IMR-90 (cell line): ENCODE data around the gene NXPH1. TPM values are rescaled to one million over a fixed set of nuclear protein-coding genes. Genes with fewer than 3 reads are reported as not detected.

Experiments used
- ATAC-seq: fragments of 200-7000 bp; cut with Tn5 transposase; 2 replicates; pipeline ENCODE4 v1.9.1; 2020; ENCODE audit warnings: low read depth, mild to moderate bottlenecking, moderate library complexity
- BruUV-seq: library from RNA; stranded (reverse); fragments of 400-500 nt; replicated peaks from 2 replicates; lab custom pipeline; 2021; lab: Mats Ljungman, UMichigan
- CTCF ChIA-PET: fragments of 300-600 bp; formaldehyde crosslinking; extraction: SDS; loops from one replicate; lab custom pipeline; 2021; ENCODE audit warnings: antibody characterized with exemption; lab: Yijun Ruan, JAX
- POLR2A ChIA-PET: fragments of 300-600 bp; sonication (Branson Sonifier 250); formaldehyde crosslinking; loops from one replicate; lab custom pipeline; 2022; ENCODE audit warnings: antibody characterized with exemption; ENCODE audit not compliant: unreplicated experiment; lab: Charles Lee
- DNase-seq: peaks from one replicate; pipeline ENCODE4 v3.0.0; 2013
- H2AFZ ChIP-seq: replicated peaks from 2 replicates; pipeline ENCODE3; 2013; ENCODE audit warnings: low read length, mild to moderate bottlenecking; ENCODE audit not compliant: poor library complexity
- H2AK5ac ChIP-seq: 2 replicates; pipeline ENCODE4 v1.6.1; 2013; ENCODE audit warnings: low read depth, low read length, inconsistent platforms
- H2AK9ac ChIP-seq: replicated peaks from 2 replicates; pipeline ENCODE3; 2013; ENCODE audit warnings: mild to moderate bottlenecking, low read depth, low read length, moderate library complexity; ENCODE audit not compliant: poor library complexity
- H2BK120ac ChIP-seq: 2 replicates; pipeline ENCODE4 v1.6.1; 2013; ENCODE audit warnings: low read depth, low read length, inconsistent platforms
- H2BK15ac ChIP-seq: 3 replicates; pipeline ENCODE4 v1.6.1; 2013; ENCODE audit warnings: low read depth, low read length, inconsistent platforms
- H2BK20ac ChIP-seq: 2 replicates; pipeline ENCODE4 v1.6.1; 2013; ENCODE audit warnings: low read depth, mild to moderate bottlenecking, inconsistent platforms, low read length, moderate library complexity
- H2BK5ac ChIP-seq: 2 replicates; pipeline ENCODE4 v1.6.1; 2013; ENCODE audit warnings: mild to moderate bottlenecking, low read depth, low read length, inconsistent platforms; ENCODE audit not compliant: poor library complexity, severe bottlenecking
- H3K14ac ChIP-seq: replicated peaks from 2 replicates; pipeline ENCODE4 v1.6.1; 2013; ENCODE audit warnings: low read depth, low read length, inconsistent platforms
- H3K18ac ChIP-seq: 2 replicates; pipeline ENCODE4 v1.6.1; 2013; ENCODE audit warnings: low read depth, low read length, control low read depth
- H3K23ac ChIP-seq: 2 replicates; pipeline ENCODE4 v1.6.1; 2013; ENCODE audit warnings: low read depth, low read length, inconsistent platforms
- H3K27ac ChIP-seq: 2 replicates; pipeline ENCODE4 v1.5.1; 2013; ENCODE audit warnings: mild to moderate bottlenecking, control low read depth, low read length; ENCODE audit not compliant: insufficient read depth
- H3K27me3 ChIP-seq: 2 replicates; pipeline ENCODE4 v1.6.1; 2013; ENCODE audit warnings: low read length; ENCODE audit not compliant: control insufficient read depth, insufficient read depth
- H3K36me3 ChIP-seq: 2 replicates; pipeline ENCODE4 v1.6.1; 2013; ENCODE audit warnings: low read length, mixed read lengths; ENCODE audit not compliant: control insufficient read depth, insufficient read depth
- H3K4ac ChIP-seq: 2 replicates; pipeline ENCODE4 v1.6.1; 2013; ENCODE audit warnings: low read depth, low read length, inconsistent platforms
- H3K4me1 ChIP-seq: 2 replicates; pipeline ENCODE4 v1.6.1; 2013; ENCODE audit warnings: low read length, mixed read lengths; ENCODE audit not compliant: control insufficient read depth, insufficient read depth
- H3K4me2 ChIP-seq: 2 replicates; pipeline ENCODE4 v1.6.1; 2013; ENCODE audit warnings: low read depth, mild to moderate bottlenecking, control low read depth, low read length, moderate library complexity
- H3K4me3 ChIP-seq: 2 replicates; pipeline ENCODE4 v1.5.1; 2013; ENCODE audit warnings: low read depth, mild to moderate bottlenecking, control low read depth, low read length, moderate library complexity; ENCODE audit not compliant: insufficient read depth
- H3K56ac ChIP-seq: 2 replicates; pipeline ENCODE4 v1.6.1; 2013; ENCODE audit warnings: low read length, inconsistent platforms; ENCODE audit not compliant: insufficient read depth; ENCODE audit errors: extremely low read depth
- H3K79me1 ChIP-seq, 2 experiments: 2 replicates each; pipeline ENCODE4 v1.6.1; 2013; ENCODE audit warnings: low read length in 2 of 2, inconsistent platforms in 1 of 2, low read depth in 1 of 2
- H3K9ac ChIP-seq: 2 replicates; pipeline ENCODE4 v1.6.1; 2013; ENCODE audit warnings: low read depth, low read length, control low read depth
- H3K9me1 ChIP-seq: 2 replicates; pipeline ENCODE4 v1.6.1; 2013; ENCODE audit warnings: low read length, inconsistent platforms; ENCODE audit not compliant: insufficient read depth
- H3K9me3 ChIP-seq: 2 replicates; pipeline ENCODE4 v1.6.1; 2013; ENCODE audit warnings: low read length; ENCODE audit not compliant: control insufficient read depth, insufficient read depth
- H4K20me1 ChIP-seq: 2 replicates; pipeline ENCODE4 v1.6.1; 2013; ENCODE audit warnings: low read length, inconsistent platforms; ENCODE audit not compliant: insufficient read depth
- H4K5ac ChIP-seq: 2 replicates; pipeline ENCODE4 v1.6.1; 2013; ENCODE audit warnings: mild to moderate bottlenecking, low read depth, low read length, control low read depth
- H4K8ac ChIP-seq, 2 experiments: 2 replicates each; pipeline ENCODE4 v1.6.1; 2013; ENCODE audit warnings: low read depth in 2 of 2, low read length in 2 of 2, control low read depth in 1 of 2, inconsistent platforms in 1 of 2
- H4K91ac ChIP-seq: 2 replicates; pipeline ENCODE4 v1.6.1; 2013; ENCODE audit warnings: low read depth, low read length, inconsistent platforms; ENCODE audit not compliant: insufficient read depth
- CEBPB ChIP-seq: IDR thresholded peaks from 2 replicates; pipeline ENCODE4 v1.6.1; 2012; ENCODE audit warnings: low read depth, low read length, improper control_type of control experiment
- CHD1 ChIP-seq: IDR thresholded peaks from 2 replicates; pipeline ENCODE4 v1.6.1; 2012; ENCODE audit warnings: low read depth, low read length, improper control_type of control experiment
- FOS ChIP-seq: fragments of 150-350 bp; IDR thresholded peaks from 2 replicates; pipeline ENCODE4 v1.6.1; 2016; ENCODE audit warnings: low read depth, low read length
- MAFK ChIP-seq: IDR thresholded peaks from 2 replicates; pipeline ENCODE4 v1.6.1; 2012; ENCODE audit warnings: low read depth, low read length, improper control_type of control experiment
- MAZ ChIP-seq: IDR thresholded peaks from 2 replicates; pipeline ENCODE4 v1.6.1; 2012; ENCODE audit warnings: low read depth, mild to moderate bottlenecking, low read length, improper control_type of control experiment, moderate library complexity, borderline replicate concordance
- MXI1 ChIP-seq: IDR thresholded peaks from 2 replicates; pipeline ENCODE4 v1.6.1; 2012; ENCODE audit warnings: low read depth, mild to moderate bottlenecking, low read length, moderate library complexity, borderline replicate concordance
- NFE2L2 ChIP-seq: fragments of 150-350 bp; IDR thresholded peaks from 2 replicates; pipeline ENCODE4 v1.6.1; 2016; ENCODE audit warnings: low read depth, mild to moderate bottlenecking, low read length
- POLR2A ChIP-seq: IDR thresholded peaks from 2 replicates; pipeline ENCODE4 v1.6.1; 2012; ENCODE audit warnings: mild to moderate bottlenecking, low read depth, low read length
- RAD21 ChIP-seq: IDR thresholded peaks from 2 replicates; pipeline ENCODE4 v1.6.1; 2012; ENCODE audit warnings: low read length, improper control_type of control experiment
- RCOR1 ChIP-seq: IDR thresholded peaks from 2 replicates; pipeline ENCODE4 v1.6.1; 2012; ENCODE audit warnings: mild to moderate bottlenecking, low read length, improper control_type of control experiment; ENCODE audit not compliant: insufficient replicate concordance
- SMC3 ChIP-seq: fragments of 150-350 bp; IDR thresholded peaks from 2 replicates; pipeline ENCODE4 v1.6.1; 2016; ENCODE audit warnings: low read depth, mild to moderate bottlenecking, antibody characterized with exemption, low read length, moderate library complexity
- WGBS, 2 experiments: methylation state at CpG; one replicate each; pipeline versions ENCODE4 v1.1.5 to v1.1.7; 2013; ENCODE audit warnings: missing lambda C conversion rate in 2 of 2; ENCODE audit not compliant: insufficient read length in 1 of 2; ENCODE audit errors: extremely low coverage in 2 of 2; 5-methylcytosine and 5-hydroxymethylcytosine counted together
- dilution Hi-C: fragments of 300-500 bp; cut with HindIII; formaldehyde crosslinking; loops from one replicate; pipeline ENCODE4 v1.14.3; 2018; ENCODE audit warnings: low sequenced_read_pairs; ENCODE audit not compliant: unreplicated experiment
- in situ Hi-C: fragments of 300-500 bp; cut with MboI; formaldehyde crosslinking; loops from 3 replicates; pipeline ENCODE4 v1.14.3; 2019; ENCODE audit warnings: low sequenced_read_pairs, inconsistent platforms, mixed read lengths
- intact Hi-C: fragments of 100-400 bp; cut with micrococcal nuclease; formaldehyde crosslinking; loops from 2 replicates; pipeline ENCODE4 v1.10.0; 2022
- polyA plus RNA-seq, 3 experiments: library from polyadenylated mRNA; depleted of rRNA; stranded (reverse); fragments of >200 nt; gene quantifications; 2 replicates each; pipeline ENCODE4 v1.2.3, GENCODE V29; 2012; ENCODE audit warnings: low replicate concordance in 1 of 3
- total RNA-seq: library from RNA; depleted of rRNA; stranded (reverse); fragments of >200 nt; gene quantifications from 2 replicates; pipeline ENCODE4 v1.2.3, GENCODE V29; 2012
- TF ChIP-seq, protein P1 (sequence below): conservative IDR thresholded peaks from 2 replicates; pipeline ENCODE4 v1.5.1; 2012; ENCODE audit warnings: mild to moderate bottlenecking, low read depth, low read length, improper control_type of control experiment

The NXPH1 gene
- total and polyA plus RNA-seq, 2 of the 4 experiments (the other 2 are of a cell fraction) = not detected

DNA sequence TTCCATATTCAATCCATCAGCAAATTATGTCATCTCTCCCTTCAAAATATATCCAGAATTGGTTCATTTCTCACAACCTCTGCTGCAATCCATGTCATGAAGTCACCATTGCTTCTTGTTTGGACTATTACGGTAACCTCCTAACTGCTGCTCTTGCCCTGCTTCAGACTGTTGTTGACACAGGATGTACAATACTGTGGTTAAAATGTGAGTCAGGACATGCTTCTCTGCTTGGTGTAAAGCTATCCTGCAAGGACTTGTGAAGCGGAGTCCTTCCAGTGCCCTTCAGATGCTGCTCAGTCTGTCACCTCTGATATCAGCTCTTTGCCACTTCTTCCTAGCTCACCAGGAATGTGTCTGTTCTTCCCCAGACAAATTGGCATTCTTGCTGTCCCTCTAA is 10.4 kb upstream of the NXPH1 start:
- no peak overlapping the region for H2BK15ac ChIP-seq
- POLR2A ChIA-PET = no interaction called here
- in situ Hi-C loops = no loop called here
- DNase-seq (no peak), ATAC-seq (no peak)
- H3K36me3 ChIP-seq = no peaks in the 10 kb centered on the region
- CTCF ChIA-PET = no interaction called here
- BruUV-seq = no TSS peak
- H3K4me1 ChIP-seq = no peaks in the 10 kb centered on the region
- intact Hi-C loops = no loop called here
- no peak overlapping the region for H4K8ac ChIP-seq
- H3K9me1 ChIP-seq = no peaks in the 10 kb centered on the region
- H3K56ac ChIP-seq = no peak overlapping the region
- TF ChIP-seq NFE2L2 (no peak), MAFK (no peak), CHD1 (no peak), RAD21 (no peak), MXI1 (no peak), RCOR1 (no peak), CEBPB (no peak), MAZ (no peak), SMC3 (no peak), FOS (no peak), POLR2A (no peak)
- TF ChIP-seq, protein P1, sequence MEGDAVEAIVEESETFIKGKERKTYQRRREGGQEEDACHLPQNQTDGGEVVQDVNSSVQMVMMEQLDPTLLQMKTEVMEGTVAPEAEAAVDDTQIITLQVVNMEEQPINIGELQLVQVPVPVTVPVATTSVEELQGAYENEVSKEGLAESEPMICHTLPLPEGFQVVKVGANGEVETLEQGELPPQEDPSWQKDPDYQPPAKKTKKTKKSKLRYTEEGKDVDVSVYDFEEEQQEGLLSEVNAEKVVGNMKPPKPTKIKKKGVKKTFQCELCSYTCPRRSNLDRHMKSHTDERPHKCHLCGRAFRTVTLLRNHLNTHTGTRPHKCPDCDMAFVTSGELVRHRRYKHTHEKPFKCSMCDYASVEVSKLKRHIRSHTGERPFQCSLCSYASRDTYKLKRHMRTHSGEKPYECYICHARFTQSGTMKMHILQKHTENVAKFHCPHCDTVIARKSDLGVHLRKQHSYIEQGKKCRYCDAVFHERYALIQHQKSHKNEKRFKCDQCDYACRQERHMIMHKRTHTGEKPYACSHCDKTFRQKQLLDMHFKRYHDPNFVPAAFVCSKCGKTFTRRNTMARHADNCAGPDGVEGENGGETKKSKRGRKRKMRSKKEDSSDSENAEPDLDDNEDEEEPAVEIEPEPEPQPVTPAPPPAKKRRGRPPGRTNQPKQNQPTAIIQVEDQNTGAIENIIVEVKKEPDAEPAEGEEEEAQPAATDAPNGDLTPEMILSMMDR = no peak
- no peak overlapping the region for H2AK5ac ChIP-seq
- peaks cover 3% of the 10 kb centered on the region; the same call in 1 of the 2 replicates for H3K9me3 ChIP-seq
- no peaks in the 10 kb centered on the region for H4K20me1 ChIP-seq
- no peak overlapping the region for H3K4ac ChIP-seq
- H3K79me1 ChIP-seq = no peaks in the 10 kb centered on the region
- 60% methylated on average over 1 of the region's 2 CpGs; no CpG with 5 or more reads in 1 of the 2 experiments for WGBS, 2 experiments
- H4K5ac ChIP-seq = no peak overlapping the region
- no peak overlapping the region for H2AFZ ChIP-seq
- H3K18ac ChIP-seq = no peak overlapping the region
- no peak overlapping the region for H3K4me2 ChIP-seq
- H3K4me3 ChIP-seq = no peak overlapping the region
- no peak overlapping the region for H3K14ac ChIP-seq
- no peak overlapping the region for H3K9ac ChIP-seq
- no peak overlapping the region for H3K27ac ChIP-seq
- no peak overlapping the region for H2AK9ac ChIP-seq
- dilution Hi-C loops = no loop called here
- no peak overlapping the region for H3K23ac ChIP-seq
- H2BK120ac ChIP-seq = no peak overlapping the region
- no peak overlapping the region for H4K91ac ChIP-seq
- no peaks in the 10 kb centered on the region for H3K27me3 ChIP-seq
- H2BK5ac ChIP-seq = no peak overlapping the region
- H2BK20ac ChIP-seq = no peak overlapping the region
